GM21825 (cell line): Measurements from ENCODE around the gene VLDLR.
A peak's percentile ranks its signal among the peaks of the same experiment; 100 is the strongest.

Source experiments
- ATAC-seq: cut with Tn5 transposase; IDR thresholded peaks from one replicate; pipeline ENCODE4 v1.9.1; 2021; ENCODE audit warnings: mild to moderate bottlenecking, moderate library complexity; ENCODE audit not compliant: unreplicated experiment

Gene VLDLR

DNA sequence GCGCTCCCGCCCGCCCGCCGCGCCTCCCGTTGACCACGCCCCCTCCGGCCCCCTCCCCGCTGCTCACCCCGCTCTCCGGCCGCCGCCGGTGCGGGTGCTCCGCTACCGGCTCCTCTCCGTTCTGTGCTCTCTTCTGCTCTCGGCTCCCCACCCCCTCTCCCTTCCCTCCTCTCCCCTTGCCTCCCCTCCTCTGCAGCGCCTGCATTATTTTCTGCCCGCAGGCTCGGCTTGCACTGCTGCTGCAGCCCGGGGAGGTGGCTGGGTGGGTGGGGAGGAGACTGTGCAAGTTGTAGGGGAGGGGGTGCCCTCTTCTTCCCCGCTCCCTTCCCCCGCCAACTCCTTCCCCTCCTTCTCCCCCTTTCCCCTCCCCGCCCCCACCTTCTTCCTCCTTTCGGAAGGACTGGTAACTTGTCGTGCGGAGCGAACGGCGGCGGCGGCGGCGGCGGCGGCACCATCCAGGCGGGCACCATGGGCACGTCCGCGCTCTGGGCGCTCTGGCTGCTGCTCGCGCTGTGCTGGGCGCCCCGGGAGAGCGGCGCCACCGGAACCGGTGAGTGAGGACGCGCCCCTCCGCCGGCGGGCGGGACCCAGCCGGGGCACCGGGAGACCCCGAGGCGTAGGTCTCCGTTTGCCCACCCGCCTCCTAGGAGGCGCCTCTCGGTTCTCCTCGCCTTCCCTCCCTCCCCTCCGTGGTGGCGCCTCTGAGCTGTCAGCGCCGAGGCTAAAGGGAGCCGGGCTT lies at the start of gene VLDLR:
Gene VLDLR (plus strand): TSS at position 66 of the 739 bp plus-strand sequence. CDS start 403 bp downstream, at position 469.
- peak; percentile 37 for ATAC-seq

DNA sequence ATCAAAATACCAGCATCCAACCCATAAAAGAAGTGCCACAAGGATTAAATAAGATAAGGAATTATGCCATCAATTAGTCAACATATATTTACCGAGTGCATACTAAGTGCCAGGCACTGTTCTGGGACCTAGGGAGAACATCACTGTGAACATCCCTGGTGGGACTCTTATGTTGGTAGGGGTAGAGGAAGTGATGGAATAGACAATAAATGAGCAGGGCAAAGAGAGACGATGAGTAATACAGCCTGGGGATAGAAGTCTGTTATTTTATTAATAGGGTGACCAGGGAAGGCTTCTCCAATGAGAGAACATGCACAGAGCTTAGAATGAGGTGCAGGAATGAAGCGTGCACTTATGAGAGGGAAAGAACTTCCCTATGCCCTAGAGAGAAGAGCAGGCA lies 47.4 kb upstream of the VLDLR start:
- ATAC-seq, result no peak

DNA sequence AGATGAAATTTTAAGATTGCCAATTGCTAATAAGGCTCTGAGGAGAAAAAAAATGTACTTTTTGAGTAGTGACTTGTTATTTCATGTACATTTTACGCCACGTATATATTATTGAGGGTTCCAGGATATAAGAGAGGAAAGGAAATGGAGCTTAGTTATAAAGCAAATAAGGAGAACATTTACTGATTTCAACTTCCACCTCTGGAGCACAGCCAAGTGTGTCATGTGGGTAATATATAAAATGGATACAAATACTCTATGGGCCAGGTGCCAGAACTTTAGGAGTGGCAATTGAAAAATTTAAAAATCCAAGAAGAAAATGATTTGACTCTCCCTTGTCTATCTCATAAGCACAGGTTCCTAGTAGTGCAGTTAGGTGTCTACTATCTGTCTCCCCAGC lies 45.0 kb upstream of the VLDLR start:
- ATAC-seq, result no peak

DNA sequence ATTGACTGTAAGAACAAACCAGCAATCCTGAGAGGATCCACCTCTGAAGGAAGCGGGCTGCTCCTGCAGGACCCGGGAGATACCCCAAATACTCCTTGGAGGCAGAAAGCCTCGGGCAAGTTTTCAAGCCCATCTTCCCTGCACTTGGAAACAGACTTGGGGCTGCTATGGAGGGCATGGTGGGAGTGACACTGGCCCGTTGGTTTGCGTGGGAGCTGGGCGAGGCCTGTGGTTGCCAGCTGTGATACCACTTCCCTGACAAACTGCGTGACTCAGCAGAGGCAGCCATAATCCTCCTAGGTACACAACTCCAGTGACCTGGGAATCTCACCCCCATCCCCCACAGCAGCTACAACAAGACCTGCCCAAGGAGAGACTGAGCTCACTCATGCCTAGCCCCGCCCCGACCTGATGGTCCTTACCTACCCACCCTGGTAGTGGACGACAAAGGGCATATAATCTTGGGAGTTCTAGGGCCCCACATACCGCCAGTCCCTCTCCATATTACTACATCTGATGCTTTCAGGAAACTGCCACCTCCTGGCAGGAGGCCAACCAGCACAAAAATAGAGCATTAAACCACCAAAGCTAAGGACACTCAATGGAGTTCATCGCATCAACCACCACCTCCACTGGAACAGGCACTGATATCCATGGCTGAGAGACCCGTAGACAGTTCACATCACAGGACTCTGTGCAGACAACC lies 38.1 kb upstream of the VLDLR start:
- no peak for ATAC-seq

DNA sequence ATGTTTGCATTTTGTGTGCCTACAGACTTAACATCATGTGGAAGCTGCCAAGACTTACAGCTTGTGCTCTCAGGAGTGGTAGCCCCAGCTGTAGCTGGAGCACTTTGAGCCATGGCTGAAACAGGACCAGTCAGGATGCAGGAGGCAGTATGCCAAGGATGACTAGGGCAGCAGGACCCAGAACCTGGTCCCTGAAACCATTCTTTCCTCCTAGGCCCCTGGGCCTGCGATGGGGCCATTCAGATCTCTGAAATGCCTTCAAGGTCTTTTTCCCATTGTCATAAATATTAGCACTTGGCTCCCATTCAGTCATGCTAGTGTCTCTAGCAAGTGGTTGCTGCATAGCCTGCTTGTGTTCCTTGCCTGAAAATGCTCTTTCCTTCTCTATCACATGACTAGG lies 29.6 kb upstream of the VLDLR start:
- no peak for ATAC-seq

DNA sequence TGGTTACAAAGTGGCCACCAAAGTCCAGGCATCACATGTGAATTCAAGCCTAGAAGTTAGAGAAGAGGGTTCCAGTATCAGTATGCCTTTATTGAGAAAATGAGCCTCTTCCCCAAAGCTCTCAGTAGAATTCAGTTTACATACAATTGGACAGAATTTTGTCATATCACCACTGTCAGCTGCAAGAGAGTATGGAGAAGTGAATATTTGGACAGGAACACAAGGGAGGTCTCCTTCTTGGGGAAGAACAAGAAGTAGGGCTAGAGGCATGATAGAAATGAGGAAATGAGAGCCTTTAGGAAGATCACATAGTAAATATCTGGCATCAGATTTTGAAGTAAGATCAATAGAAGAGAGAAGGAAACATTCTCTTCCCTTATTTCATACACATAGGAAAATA lies 27.8 kb upstream of the VLDLR start:
- no peak for ATAC-seq

DNA sequence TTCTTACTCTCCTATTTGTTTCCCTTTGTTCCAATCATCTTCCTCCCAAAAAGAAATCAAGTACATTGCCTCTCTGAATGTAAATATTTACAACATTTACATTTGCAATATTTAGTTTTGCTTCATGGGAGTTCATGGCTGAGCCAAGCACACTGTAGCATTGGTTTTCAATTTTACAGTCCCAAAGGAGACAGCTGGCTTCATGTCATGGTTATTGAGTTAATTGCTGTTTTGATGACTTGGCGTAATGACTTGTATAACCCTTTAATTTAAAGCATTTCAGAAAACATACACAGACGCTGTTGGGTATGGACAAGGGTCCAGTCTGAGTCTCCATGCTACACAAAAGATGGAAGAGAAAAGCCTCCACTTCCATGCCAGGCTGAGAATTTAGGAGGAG lies 25.6 kb upstream of the VLDLR start:
- no peak for ATAC-seq

DNA sequence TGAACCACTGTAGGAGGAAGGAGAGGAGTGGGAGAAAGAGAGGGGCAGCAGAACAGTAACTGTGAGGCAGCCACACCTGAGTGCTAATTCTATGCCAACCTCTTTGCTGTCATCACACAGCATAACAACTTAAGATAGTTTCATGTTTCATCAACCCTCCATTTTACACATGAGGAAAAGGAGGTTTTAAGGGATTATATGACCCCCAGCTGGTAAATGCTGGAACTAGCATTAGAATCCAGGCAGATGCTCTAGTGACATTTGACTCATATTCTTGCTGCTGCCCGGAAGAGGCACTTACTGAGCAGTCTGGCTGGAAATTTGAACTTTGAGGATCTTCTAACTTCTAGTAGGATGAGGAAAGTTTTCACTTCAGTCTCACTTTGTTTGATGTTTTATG lies 24.1 kb upstream of the VLDLR start:
- no peak for ATAC-seq

DNA sequence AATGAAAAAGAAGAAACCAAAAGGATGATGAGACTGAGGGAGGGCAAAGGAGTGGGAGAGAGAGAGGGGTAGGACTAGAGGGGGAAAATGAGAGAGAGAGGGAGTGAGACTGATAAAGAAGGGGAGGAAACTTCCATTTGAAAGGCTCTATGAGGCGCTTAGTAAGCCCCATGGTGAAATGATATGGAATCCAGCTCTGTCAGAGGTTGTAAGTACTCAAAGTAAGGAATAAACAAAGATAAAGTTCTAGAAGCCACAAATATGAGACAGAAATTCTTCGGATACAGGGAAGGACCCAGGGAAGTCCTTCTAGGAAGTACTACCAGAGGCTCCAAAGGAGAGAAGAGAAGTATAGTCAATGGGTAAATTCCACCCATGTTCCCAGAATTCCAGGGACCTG lies 21.7 kb upstream of the VLDLR start:
- ATAC-seq, result no peak

DNA sequence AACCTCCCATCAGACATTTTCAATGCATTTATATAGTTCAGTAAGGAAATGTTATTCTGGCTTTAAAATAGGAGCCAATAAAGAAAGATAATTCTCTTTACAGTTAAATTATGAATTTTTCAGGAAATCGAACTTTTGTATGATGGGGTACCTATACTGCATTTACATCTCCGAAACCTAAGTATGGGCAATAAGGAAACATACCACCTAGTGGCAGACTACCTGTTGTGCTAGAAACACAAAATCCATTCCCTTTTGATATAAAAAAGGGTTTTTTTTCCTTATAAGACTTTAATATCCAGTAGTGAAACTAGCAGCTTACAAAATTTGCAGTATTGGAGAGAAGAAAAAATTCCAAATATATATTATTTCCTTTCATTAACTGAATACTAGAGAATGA lies 21.3 kb upstream of the VLDLR start:
- ATAC-seq, result no peak

DNA sequence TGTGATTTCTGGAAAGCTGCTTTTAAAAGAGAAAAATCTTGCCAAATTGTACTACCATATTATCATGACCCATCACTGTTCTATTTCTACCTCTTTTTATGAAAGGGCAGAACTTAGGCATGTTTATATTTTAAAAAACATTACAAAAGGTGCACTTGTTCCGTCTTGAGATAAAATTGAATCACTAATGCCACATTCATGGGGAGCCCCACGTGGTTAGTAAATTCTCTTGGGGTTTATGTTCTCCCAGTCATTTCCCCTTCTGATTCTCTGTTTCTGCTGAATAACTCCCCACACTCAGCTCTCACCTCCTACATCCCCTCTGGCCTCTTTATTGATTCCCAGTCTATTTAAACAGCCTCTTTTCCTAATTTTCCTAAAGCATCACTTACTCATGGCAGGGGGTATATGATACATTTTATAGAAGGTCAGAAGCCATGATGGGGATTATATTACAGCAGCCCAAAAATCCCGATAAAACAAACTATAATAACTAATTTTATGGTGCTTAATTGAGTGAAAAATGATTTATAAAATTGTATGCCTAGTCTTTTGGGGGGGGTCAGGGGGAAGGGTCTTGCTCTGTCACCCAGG lies 19.7 kb upstream of the VLDLR start:
- ATAC-seq, result no peak

DNA sequence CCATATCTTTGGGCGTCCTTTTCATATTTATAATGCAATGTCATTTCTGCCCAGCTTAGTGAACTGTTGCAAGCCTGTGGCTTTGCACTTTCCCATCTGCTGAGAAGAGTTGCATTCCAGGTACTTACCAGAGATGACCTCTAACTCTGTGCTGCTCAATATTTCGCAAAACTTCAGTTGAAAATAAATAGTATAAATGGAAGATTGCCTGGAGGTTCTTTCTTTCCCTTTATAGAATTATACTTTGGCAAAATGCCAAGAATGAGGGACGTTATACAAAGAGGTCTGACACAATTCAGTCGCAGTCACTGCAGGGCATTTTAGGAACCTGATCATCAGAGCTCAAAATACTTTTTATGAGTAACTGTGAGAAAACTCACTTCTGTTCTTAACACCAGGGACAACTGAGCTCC lies 18.9 kb upstream of the VLDLR start:
- no peak for ATAC-seq

DNA sequence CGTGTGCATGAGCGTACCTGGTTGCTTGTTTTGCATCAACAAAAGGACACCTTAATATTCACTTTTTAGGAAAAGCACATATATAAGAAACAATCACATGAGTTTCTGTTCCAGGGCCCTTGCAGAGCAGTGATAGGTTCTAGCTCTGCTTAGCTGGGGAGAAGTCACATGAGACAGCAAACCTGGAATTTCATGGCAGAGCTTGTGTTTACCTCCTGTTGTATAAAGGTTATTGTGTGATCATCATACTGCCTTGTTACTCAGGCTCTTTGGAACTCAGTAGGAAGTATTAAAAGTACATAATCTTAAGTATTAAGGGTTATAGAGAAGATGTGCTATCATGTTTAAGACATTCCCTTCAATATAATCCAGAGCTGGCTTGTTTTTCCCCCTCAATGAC lies 18.0 kb upstream of the VLDLR start:
- ATAC-seq, result no peak

DNA sequence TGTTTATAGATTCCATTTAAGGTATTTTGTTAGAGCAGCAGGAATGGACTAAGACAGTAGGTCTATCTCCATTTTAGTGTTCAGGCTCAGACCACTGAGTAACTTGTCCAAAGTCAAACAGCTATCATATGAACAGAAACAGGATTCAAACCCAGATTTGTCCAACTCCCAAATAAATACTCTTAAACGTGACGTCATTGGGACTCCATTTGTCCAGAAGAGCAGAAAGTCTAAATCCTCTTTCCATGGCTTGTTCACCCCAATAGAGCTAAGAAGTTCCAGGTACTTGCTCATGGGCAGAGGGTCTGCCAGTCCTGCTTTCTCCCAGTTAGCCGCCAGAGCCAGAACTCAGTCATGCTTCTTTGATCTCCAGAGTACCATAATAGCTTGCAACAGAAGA lies 16.3 kb upstream of the VLDLR start:
- no peak for ATAC-seq

DNA sequence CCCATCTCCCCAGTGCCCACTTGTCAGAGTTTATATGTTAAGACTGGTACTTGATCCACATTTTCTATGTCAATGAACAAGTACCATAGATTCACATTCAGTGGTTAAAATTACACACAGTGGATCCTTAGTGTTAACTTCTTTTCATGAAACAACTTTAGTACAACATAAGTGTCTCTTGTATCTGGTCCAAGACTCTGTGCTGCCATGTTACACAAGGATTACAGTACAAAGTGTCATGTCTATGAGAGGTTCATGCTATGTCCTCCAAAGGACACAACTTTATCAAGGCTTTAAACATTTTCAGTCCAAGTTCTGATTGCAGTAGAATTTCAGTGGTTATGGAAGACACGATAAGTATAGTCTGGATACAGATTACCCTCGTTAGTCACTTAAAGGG lies 13.3 kb upstream of the VLDLR start:
- no peak for ATAC-seq

DNA sequence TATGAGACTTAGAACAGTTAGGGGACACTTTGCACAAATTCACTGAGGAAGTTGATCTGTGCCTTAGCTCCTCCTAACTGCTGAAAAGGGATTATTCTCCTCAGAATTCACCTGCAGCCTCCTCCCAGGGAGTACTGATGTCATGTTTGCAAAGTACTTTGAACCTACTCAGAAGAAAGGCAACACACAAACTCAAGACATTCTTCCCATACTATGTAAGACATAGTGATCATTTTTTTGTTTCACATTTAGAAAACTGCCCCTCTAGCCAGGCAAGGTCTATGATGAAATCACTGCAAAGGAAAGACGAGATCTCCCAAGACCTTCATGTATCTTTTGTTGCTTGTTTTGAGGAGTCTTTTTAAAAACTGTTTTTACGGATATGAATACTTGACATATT lies 10.6 kb upstream of the VLDLR start:
- ATAC-seq, result no peak

DNA sequence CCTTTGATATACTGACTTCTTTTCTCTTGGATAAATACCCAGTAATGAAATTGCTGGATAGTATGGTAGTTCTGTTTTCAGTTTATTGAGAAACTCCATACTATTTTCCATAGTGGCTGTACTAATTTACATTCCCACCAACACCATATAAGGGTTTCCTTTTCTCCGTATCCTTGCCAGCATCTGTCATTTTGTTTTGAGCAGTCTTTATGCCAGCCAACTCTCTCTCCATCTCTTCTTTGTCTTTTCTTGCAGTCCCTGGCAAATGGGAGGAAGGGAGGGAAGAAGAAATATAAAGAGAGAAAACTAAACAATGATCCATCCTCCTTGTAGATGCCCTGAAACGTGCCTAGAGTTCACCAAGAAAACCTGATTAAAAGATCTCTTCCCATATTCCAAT lies 9.6 kb upstream of the VLDLR start:
- ATAC-seq, result no peak

DNA sequence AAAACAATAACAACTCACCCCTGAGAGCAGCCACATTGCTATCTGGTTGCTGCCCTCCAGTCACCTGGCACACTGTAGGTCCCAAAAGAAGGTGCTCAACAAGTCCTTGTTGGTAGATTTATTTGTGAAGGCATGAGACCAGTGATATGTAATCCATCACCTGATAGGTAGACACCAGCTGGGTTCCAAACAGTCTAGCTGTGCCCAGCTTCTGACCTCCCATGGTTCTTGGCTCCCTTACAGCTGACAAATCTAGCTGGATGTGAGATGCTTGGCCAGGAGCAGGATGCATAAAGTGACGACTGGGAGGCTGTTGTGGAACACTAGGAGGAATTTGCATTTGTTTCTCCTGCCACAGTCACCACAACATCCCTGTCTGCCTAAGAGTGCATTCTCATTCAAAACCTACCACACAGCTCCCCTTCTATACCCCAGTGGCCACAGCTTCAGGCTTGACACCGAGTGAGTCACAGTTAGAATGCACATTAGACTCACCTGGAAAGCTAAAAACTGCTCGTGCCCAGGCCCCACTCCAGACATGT lies 7.8 kb upstream of the VLDLR start:
- ATAC-seq, result no peak

DNA sequence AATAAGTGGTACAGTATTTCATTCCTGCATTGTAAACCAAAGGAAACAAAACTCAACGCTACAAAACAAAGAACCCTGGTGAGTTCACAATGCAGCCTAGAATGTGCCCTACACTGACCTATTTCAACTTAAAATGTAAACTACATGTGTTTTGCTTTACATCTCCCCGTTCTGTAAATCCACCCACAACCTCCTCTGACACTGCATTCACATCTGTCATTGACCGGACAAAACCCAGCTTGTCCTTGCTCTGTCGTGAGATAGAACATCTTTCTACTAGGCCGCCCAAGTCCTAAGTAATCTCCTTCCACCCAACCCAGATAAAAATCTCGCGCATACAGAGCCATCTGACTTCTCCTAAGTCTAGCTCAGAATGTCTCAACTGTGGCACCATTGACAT lies 6.1 kb upstream of the VLDLR start:
- ATAC-seq, result no peak

DNA sequence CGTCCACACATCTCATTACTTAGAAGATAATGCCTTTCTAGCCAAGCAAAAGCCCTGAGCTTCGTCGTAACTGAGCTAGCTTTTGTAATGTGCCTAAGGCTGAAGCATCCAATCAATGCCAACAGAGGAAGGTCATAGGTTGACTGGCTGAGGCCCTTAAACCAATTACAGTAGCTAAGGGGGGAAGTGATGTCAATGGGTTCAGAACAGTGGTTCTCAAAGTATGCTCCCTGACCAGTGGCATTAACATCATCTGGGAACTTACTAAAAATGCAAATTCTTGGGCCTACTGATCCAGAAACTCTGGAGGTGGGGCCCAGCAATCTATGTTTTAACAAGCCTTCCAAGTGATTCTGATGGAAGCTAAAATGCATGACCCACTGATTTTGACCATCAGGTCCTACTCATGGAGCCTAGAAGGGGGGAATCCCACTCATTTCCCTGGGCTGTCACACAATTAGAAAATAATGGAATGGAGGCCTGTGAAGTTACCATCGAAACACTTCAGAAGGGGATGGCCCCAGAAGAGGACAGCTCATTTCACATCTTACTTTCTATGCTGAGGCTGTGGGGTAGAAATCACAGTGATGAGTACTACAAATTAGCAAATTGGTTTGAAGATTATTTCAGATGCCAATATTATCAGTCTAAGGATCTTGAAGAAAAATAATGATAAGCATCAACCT lies 4.8 kb upstream of the VLDLR start:
- peak; percentile 33 for ATAC-seq

DNA sequence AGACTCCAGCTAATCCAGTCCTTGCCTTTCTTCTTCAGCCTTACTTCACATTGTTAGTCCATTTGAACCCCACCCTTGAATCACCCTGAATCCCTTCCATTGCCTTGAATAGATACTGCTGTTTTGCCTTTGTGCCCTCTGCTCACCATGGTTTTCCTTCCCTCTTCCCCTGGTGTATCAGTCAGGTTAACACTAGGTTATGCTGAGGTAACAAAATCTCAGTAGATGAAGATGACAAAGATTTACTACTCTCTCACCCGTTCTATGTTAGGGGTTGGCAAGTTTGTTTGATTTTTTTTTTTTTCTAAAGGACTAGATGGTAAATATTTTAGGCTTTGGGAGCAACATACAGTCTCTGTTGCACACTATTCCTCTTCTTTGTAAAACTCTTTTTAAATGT lies 3.3 kb upstream of the VLDLR start:
- no peak for ATAC-seq
